G401 (cell line): ENCODE measurements around the gene SMYD5. TPM values are rescaled to one million over a fixed set of nuclear protein-coding genes. Genes with fewer than 3 reads are reported as not detected.
"Not testable (repeated sequence)": the region's sequence is repeated elsewhere in the genome, so short reads cannot be mapped to it uniquely, and the experiment has no call there.

Experiments
- DNase-seq: peaks from one replicate; pipeline ENCODE4 v3.0.0-alpha.2; 2015; ENCODE audit warnings: low spot score
- in situ Hi-C: cut with HindIII; loops from 2 replicates; pipeline ENCODE4 v1.10.0; 2016; ENCODE audit warnings: low sequenced_read_pairs, mixed read lengths
- total RNA-seq: library from RNA; depleted of rRNA; stranded (reverse); fragments of >200 nt; shearing (Covaris generic); gene quantifications from 2 replicates; pipeline ENCODE4 v1.2.3, GENCODE V29; 2014; rRNA removed

SMYD5 gene
- total RNA-seq = 40.0 and 40.5 TPM in 2 replicates

DNA sequence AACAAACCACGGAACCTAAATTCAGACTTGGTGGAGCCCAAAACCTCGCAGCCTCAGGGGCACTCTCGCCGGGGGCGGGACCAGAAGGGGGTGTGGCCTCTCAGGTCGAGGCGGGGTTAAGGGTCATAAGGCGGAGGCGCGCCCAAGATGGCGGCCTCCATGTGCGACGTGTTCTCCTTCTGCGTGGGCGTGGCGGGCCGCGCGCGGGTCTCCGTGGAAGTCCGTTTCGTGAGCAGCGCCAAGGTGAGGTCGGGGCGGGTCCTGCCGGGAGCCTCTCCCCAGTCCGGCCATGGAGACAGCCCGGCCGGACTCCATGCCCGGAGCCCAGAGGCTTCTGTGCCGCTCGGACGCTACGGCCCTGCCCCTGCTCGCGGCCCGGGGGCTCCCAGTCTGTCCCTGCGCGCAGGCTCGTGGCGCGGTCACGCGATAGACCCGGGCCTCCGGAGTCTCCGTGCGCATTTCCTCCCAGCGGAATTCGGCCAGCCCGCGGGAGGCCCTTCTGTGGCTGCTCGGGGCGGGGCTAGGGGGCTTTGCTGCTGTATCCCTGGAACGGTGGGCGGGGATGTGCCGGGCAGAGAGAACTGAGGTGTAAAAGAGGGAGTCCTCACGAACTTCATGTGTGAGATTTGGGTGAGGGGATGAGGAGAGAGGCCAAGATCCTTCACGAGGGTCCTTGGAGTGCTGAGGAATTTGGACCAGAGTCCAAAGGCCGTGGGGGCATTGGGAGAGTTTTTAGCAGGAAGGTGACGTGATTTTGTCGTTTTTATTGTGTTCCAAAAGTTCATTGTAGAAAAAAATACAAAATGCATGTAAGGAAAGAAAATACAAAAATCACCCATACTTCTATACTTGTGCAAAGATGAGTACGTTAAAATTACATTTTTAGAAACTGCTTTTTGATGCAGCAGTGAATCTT, at the start of gene SMYD5:
Gene SMYD5, plus strand, starts transcription at position 126 of the 916 bp plus-strand sequence. Its CDS starts 22 bp downstream, at position 148.
- DNase-seq = peak; percentile 83
- in situ Hi-C loops = no loop called here

DNA sequence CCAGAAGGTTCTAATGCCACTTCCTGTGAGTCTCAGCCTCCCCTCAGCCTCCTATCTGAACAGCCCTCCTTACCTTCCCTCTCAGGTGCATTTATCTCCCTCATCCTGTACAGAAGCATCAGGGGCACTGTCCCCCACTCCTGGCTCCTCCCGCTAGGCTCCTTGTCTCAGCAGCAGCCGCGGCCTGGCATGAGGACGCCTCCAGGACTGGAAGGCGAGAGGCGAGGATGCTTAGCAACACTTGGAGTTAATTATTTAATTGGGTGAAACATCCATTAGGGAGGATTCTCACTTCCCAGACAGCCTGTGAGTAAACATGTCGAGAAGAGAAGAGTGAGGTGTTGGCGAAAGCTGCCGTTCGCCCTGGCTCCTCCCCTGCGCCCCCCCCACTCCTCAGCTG, 48.1 kb upstream of the SMYD5 start:
- DNase-seq, in situ Hi-C loops: not testable (repeated sequence)

DNA sequence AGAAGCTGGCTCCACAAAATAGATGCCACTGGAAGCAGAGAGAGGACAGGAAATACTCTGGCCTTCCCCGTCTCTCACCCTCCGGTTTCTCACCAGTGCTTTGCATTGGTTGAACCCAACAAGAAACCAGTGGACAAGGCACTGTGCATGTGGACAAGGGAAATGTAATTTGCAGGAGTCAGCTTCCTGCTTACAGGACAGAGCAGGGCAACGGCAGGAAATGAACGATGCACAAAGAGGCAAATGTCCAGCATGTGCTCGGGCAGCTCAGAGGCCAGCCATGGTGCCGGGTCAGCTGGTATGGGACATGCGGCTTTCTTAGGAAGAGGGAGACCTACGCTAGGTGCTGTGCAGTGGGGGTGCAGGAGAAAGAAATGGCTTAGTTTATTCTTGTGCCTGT, 47.2 kb upstream of the SMYD5 start:
- in situ Hi-C loops = not testable (repeated sequence)

DNA sequence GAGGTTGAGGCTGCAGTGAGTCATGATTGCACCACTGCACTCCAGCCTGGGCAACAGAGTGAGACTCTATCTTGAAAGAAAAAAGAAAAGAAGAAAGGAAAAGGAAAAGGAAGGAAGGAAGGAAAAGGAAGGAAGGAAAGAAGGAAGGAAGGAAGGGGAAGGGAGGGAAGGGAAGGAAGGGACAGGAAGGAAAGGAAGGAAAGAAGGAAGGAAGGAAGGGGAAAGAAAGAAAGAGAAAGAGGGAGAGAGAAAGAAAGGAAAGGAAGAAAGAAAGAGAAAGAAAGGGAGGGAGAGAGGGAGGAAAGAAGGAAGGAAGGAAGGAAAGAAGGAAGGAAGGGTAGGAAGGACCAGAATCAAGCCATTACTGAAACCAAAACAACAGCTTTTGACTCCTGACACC, 45.7 kb upstream of the SMYD5 start:
- in situ Hi-C loops, DNase-seq: not testable (repeated sequence)

More for the DNA sequence above, 47.2 kb upstream of the SMYD5 start:
- not testable (repeated sequence) for DNase-seq

DNA sequence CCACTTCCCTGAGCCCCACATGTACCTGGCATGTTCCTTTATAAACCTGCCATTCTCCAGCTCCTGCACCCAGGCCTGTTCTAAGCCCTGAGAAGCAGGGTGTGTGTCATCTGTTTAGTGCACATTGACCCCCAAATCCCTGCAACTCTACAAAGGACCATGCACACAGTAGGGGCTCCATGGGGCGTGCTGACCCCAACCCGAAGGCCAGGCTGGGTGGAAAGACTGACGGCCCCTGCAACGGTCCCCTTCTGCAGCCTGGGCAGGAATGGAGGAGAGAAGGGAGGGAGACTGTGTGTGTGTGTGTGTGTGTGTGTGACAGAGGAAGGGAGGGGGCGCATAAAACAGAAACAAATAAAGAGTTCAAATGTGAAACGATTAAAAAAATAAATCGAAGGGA, 43.7 kb upstream of the SMYD5 start:
- in situ Hi-C loops, DNase-seq: not testable (repeated sequence)

DNA sequence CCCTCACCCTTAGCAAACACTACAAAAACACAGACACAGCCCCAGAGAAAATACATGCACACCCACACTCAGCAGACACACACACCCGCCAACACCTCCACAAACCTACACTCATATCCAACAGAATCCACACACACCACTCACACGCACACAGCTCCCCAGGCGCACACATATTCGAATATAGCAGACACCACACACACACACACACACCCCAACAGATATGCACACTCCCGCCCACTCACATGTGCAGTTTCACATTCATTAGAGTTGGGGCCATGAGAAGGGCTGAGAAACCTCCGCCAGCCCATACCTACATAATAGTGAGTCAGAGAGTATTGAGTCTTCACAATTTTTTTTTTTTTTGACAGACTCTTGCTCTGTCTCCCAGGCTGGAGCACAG, 41.1 kb upstream of the SMYD5 start:
- DNase-seq = no peak
- in situ Hi-C loops = no loop called here

DNA sequence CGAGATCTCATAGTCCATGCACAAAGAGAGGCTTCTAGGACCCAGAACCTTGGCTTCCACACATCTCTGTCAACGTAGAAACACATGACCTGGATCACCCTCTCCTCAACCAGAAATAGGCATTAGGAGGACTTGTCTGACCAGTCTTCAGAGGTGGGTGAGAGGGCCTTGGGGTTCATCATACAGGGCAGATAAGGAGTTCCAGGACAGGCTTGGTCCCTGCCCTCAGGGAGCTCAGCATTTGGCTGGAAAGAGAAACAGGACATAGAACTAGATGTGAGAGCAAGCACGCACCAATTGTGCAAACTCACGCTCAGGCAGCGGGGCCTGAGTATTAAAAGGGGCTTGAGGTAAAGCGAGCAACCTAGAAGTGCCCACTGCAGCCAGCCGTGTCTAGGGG, 40.3 kb upstream of the SMYD5 start:
- in situ Hi-C loops = no loop called here
- DNase-seq = no peak

DNA sequence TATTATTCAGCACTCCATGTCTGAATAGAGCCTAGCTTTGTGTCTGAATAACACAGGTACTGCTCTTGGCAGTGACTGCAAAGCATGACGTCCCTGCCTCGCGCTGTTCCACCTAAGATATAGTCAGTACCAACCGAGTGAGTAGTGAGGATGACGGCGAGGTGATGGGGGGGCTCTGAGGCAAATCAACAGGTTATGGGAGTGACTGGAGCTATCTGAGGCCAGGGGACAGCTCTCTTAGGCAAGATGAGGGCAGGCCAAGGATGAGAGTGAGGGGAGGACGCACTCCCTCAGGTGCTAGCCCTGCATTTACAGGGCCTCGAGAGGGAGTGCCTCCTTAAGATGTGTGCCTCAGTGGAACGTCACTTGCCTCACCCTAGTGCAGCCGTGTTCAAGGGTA, 39.8 kb upstream of the SMYD5 start:
- DNase-seq = no peak
- in situ Hi-C loops = no loop called here

DNA sequence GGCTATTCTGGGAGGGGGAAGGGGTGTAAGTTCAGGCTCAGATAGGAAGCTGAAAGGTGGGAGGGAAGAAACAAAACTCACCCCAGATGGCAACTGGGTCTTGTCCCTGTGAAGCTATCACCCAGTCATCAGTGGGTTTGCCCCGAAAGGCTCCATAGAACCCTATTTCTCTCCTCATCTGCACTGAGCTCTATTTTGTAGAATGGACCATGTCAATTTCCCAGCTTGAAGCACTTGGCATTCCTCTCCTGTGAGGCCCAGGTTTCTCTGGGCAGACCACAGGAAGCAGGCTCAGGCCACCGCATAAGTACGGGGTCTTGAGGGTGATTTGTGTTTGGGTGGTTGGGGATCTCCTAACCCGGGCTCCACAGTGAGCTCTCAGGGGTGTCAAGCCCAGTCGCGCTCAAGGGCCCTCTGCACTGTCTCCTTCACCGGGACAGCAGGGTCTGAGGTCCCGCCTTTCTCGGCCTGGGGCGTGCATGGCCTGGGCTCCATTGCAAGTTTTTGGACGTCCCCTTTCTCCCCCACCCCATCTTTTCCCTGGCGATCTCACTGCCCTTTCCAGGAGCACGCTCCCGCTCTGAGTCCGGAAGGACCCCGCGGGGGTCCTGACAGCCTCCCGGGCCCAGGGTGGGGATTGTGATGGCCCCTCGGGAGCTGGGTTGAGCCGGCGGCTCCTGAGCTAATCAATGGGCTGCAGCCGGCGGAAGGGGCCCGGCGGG, 38.9 kb upstream of the SMYD5 start:
- in situ Hi-C loops = no loop called here

DNA sequence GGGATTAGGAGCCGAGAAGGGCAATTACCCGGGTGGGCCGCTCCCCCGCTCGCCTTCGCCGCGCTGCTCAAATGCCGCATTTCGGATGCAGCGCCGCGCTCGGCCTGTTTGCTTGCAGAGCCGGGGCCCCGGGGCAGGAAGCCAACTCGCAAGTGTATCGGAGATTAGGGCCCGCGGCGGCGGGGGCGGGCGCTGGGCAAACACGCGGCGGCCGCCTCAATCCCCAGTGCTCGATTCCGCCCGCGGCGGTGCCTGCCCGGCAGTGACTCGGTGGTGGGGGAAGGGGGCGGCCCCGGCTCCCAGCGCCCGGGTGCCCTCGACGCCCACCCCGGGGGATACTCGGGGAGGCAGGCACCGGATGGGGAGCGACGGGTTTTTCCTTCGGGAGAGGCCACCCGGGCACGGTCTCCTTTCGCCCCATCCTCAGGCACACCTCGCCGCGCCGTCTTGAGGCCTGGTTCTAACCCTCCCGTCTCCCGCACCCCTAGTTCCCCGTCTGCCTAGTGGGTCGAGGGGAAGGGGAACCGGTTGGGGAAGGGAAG, 38.3 kb upstream of the SMYD5 start:
- peak; percentile 51 for DNase-seq

More for the DNA sequence above, 38.9 kb upstream of the SMYD5 start:
- DNase-seq = peak; percentile 4

DNA sequence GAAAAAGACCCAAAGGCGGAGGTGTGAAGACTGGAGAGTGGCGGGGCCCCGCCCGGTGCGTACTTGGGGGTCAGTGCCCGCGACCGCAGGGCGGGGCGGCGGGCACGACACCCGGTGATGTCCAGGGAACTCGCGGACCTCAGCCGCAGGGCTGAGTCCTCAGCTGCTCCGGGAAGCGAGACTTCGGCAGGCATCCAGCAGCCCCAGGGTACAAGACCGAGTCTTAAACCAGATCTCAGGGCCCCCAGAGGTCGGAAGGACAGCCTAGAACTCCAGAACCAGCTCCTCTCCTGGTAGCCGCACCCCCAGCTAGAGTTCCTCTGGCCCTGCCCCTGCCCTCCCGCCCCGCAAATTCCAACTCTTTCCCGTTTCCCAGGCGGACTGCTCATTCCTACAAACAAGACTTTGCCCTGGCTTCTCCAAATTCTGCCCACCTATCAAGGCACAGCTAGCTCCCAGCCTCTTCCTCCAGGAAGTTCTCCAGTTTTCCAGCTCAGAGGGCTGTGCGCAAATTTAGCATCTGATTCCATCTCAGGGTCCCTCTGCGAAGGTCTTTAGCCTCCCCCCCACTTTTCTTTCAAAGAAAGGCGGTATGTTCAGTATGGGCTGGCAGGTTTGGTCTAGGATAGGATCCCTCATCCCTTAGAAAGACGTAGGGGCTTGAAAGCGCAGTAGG, 37.7 kb upstream of the SMYD5 start:
- peak; percentile 10 for DNase-seq
- in situ Hi-C loops = no loop called here

More for the DNA sequence above, 38.3 kb upstream of the SMYD5 start:
- in situ Hi-C loops = no loop called here

DNA sequence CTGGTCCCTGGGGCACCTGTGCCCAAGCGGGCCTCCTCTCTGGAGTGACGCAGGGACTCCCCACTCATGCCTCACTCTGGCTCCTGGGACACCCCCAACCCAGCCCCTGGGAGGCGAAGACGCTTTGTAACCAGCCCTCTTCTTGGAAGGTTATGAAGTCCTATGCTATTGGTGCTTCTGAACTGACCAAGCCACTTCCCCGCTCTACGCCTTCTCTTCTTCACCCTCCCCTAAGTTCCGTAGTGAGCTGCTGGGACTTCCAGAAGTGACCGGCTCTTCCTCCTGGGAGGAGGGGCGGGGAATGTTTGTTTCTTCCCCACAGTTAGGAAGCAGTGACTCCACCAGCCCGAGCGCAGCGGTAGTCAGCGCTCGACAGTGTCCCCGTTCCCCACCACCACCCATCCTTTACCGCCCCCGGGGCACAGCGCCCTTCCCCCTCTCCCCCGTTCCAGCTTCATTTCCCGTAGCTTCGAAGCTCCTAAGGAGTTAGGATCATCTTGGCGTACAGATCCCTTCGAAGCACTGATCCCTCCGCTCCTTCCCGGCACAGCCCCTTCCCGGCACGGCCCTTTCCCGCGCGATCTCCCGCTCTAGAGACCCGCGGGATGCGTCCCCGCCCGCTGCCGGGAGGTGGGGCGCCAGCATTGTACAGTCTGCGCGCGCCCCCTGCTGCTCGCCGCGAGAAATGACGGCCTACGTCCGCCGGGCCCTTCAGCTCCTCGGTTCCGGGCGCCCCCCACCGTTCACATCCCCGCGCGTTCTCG, 37.0 kb upstream of the SMYD5 start:
- in situ Hi-C loops = no loop called here
- peak; percentile 85 for DNase-seq

DNA sequence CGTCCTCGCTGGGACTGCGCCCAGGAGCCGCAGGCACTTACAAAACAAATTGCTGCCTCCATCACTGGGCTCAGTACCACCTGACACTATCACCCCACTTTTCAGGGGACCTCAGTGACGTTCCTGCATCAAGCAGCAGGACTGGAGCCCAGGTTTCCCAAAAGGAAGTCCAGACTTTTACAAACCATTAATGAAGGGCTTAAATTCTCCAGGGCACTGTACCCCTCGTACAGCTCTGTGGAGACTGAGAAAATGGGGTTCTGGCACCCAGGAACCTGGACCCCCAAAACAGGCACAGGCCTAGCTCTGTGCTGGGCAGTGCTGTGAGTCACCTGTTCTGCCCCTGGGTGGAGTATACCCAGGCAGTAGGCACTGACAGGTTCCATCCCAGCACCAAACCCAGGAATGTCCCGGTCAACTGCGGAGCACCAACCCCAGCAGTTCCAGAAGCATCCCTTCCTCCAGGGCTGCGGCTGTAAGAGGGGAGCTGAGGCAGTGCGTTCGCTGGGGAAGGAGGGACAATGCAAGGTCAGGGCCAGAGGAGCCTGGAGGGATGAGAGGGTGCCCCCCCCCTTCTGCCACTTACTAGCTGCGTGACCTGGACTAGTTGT, 36.3 kb upstream of the SMYD5 start:
- peak; percentile 34 for DNase-seq

DNA sequence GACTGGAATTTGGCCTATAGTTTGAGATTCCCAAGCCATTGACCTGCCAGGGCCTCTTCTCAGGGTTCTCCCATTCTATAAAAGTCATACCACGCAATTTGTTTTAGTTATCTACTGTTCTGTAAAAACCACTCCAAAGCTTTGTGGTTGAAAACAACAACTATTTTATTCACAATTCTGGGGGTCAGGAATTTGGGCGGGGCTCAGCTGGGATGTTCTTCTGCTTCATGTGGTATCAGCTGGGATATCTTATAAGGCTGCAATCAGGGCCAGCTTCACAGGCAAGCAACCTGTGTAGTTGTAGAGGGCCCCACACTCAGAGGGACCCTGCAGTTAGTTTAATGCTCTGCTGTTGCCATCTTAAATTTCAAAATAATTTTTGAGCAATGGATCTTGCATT, 28.1 kb upstream of the SMYD5 start:
- in situ Hi-C loops = no loop called here
- no peak for DNase-seq

More for the DNA sequence above, 36.3 kb upstream of the SMYD5 start:
- in situ Hi-C loops = no loop called here

DNA sequence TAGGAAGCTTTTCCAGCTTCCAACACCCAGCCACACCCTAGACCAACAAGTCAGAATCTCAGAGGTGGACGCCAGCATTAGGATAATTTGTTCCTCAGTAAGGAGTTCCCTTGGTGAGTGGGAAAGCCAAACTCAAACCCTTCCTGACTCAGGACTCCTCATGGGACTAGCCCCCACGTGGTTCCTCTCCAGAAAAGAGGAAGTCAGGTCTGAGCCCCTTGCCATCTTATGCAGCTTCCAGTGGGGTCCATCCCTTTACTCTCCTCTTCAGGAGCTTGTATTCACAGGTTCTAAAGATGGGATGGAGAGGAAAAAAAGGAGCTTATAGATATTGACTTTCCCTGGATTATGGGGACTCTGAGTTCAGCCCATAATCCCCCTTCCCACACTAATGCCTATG, 26.5 kb upstream of the SMYD5 start:
- DNase-seq = no peak
- in situ Hi-C loops = no loop called here

DNA sequence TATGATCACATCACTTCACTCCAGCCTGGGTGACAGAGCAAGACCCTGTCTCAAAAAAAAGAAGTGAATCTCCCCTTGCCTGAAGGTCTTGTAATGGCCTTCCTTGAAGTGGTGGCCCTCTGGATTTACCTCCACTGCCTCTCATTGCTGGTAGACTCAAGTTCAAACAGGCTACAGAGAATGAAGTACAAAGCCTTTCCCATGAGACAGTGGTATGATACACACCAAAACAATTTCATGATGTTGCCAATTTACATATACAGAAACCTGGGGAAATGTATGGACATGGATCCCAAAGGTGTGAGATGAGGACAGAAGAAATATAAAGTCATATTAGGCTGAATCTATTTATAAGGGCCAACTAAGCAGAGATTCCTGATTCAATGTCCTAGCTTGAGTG, 16.5 kb upstream of the SMYD5 start:
- in situ Hi-C loops = no loop called here

DNA sequence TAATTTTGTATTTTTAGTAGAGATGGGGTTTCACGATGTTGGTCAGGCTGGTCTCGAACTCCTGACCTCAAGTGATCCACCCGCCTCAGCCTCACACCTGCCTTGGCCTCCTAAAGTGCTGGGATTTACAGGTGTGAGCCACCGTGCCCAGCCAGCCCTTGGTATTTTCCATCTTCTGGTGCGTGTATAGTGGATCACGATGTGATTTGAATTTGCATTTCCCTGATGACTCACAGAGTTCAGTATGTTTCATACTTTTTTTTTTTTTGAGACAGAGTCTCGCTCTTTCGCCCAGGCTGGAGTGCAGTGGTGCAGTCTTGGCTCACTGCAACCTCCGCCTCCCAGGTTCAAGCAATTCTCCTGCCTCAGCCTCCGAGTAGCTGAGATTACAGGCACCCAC, 13.8 kb upstream of the SMYD5 start:
- DNase-seq, in situ Hi-C loops: not testable (repeated sequence)

More for the DNA sequence above, 16.5 kb upstream of the SMYD5 start:
- DNase-seq = no peak
